ENCODE data around the gene HOPX. TPM values are rescaled to one million over a fixed set of nuclear protein-coding genes. Genes with fewer than 3 reads are reported as not detected.
"Not testable (repeated sequence)": the region's sequence is repeated elsewhere in the genome, so short reads cannot be mapped to it uniquely, and the experiment has no call there.

Gene HOPX
- total RNA-seq, 1 donor from 2014 or later: 0.96 TPM

DNA sequence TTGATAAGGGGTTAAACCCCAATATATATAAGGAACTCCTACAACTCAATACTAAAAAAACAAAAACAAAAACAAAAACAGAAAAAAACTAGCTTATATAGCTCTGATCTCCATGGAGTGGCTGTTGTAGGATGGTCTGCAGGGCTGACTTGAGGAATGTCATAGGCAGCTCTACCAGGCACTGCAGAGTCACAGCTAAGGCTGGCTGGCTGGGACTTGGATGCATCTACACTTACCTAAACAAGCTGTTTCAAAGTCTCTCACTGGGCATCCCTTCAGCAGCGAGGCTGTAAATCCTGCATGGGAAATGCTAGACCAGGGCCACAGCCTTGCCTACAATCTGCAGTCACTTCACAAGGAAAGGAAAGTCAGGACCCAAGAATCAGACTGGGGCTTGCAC is 61.3 kb downstream of the HOPX start:
- Histone ChIP-seq H3K4me3 (ENCODE audit: low read depth, low read length) (no peak overlapping the region), H3K27me3 (ENCODE audit: control insufficient read depth, insufficient read depth, low read length) (no peaks in the 10 kb centered on the region), H3K36me3 (ENCODE audit: control insufficient read depth, insufficient read depth, low read length) (no peaks in the 10 kb centered on the region)
- TF ChIP-seq, protein P1, sequence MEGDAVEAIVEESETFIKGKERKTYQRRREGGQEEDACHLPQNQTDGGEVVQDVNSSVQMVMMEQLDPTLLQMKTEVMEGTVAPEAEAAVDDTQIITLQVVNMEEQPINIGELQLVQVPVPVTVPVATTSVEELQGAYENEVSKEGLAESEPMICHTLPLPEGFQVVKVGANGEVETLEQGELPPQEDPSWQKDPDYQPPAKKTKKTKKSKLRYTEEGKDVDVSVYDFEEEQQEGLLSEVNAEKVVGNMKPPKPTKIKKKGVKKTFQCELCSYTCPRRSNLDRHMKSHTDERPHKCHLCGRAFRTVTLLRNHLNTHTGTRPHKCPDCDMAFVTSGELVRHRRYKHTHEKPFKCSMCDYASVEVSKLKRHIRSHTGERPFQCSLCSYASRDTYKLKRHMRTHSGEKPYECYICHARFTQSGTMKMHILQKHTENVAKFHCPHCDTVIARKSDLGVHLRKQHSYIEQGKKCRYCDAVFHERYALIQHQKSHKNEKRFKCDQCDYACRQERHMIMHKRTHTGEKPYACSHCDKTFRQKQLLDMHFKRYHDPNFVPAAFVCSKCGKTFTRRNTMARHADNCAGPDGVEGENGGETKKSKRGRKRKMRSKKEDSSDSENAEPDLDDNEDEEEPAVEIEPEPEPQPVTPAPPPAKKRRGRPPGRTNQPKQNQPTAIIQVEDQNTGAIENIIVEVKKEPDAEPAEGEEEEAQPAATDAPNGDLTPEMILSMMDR (IDR thresholded peaks at IDR 0.05; ENCODE audit: insufficient read depth, low read length, poor library complexity, severe bottlenecking): no peak
- DNase-seq (ENCODE audit: low read depth): no peak

DNA sequence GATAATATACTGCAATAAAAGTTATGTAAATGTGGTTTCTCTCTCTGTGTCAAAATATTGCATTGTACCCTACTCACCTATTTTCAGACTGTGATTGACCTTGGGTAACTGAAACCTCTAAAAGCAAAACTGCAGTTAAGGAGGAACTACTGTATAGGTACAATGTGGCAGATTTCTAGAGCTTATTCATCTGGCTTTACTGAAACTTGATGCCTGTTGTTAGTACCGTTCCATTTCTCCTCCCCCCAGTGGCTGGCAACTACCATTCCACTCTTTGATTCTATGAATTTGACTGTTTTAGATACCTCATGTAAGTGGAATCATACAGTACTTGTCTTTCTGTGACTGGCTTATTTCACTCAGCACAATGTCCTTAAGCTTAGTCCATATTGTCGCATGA is 61.9 kb downstream of the HOPX start:
- DNase-seq (ENCODE audit: low read depth): no peak

DNA sequence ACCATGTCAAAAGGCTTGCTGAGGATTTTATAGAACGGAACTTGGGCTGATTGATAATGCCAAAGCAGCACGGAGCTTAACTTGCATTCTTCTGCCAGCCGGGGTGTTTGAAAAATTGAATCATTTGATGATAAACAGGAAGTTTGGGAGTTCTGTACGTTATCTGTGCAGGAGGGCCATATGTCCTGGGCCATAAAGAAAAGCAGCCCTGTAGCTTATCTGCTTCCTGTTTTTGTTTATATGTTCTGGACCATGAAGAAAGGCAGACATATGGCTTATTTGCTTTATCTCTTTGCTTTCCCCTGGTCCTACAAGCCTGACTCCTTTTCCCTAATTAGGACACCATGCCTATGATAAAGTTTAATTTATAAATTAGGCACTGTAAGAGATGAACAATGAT is 62.4 kb downstream of the HOPX start:
- H3K4me3 ChIP-seq (ENCODE audit: low read depth, low read length): no peak overlapping the region
- no peaks in the 10 kb centered on the region for H3K27me3 ChIP-seq (ENCODE audit: control insufficient read depth, insufficient read depth, low read length)
- no peak for DNase-seq (ENCODE audit: low read depth)
- no peaks in the 10 kb centered on the region for H3K36me3 ChIP-seq (ENCODE audit: control insufficient read depth, insufficient read depth, low read length)
- TF ChIP-seq, protein P1 (IDR thresholded peaks at IDR 0.05; ENCODE audit: insufficient read depth, low read length, poor library complexity, severe bottlenecking): no peak

More for the DNA sequence above, 61.9 kb downstream of the HOPX start:
- no peaks in the 10 kb centered on the region for H3K27me3 ChIP-seq (ENCODE audit: control insufficient read depth, insufficient read depth, low read length)
- no peaks in the 10 kb centered on the region for H3K36me3 ChIP-seq (ENCODE audit: control insufficient read depth, insufficient read depth, low read length)
- TF ChIP-seq, protein P1 (IDR thresholded peaks at IDR 0.05; ENCODE audit: insufficient read depth, low read length, poor library complexity, severe bottlenecking): no peak
- H3K4me3 ChIP-seq (ENCODE audit: low read depth, low read length): no peak overlapping the region

DNA sequence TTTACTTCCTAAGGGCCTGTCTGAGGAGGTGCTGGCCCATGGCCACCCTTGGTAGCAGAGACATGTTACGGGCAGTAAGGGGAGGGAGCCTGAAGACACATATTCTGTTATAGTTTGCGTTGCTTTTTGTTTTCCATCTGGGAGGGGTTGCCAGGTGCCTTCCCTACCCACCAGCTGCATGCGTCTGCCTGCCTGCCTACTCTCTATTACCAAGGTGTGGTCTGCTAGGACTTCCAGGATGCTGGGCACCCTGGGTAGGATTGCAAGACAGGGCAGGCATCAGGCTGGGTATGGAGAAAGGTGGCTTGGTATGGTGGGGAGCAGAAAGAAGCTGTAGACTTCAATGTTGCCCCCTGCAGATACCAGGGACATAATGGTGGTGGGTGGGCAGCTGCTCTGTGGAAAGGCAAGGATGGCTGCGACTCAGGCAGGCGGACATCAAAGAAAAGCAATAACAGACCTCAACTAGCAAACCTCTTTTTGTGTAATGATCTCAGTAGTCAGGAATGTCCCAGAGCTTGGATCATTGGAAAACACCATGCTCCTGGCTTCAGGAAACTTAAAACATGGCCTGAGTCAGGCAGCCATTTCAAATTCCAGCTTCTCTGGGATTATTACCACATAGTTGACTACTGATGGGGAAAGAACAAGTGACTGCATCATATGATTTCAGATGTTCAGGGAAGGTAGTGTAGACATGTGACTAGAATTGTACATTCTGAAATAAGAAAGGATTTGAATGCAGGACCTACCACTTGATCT is 67.8 kb downstream of the HOPX start:
- peak; percentile 91 for DNase-seq (ENCODE audit: low read depth)
- Histone ChIP-seq H3K4me3 (ENCODE audit: low read depth, low read length) (no peak overlapping the region), H3K36me3 (ENCODE audit: control insufficient read depth, insufficient read depth, low read length) (no peaks in the 10 kb centered on the region), H3K27me3 (ENCODE audit: control insufficient read depth, insufficient read depth, low read length) (no peaks in the 10 kb centered on the region)
- TF ChIP-seq, protein P1 (IDR thresholded peaks at IDR 0.05; ENCODE audit: insufficient read depth, low read length, poor library complexity, severe bottlenecking): no peak

DNA sequence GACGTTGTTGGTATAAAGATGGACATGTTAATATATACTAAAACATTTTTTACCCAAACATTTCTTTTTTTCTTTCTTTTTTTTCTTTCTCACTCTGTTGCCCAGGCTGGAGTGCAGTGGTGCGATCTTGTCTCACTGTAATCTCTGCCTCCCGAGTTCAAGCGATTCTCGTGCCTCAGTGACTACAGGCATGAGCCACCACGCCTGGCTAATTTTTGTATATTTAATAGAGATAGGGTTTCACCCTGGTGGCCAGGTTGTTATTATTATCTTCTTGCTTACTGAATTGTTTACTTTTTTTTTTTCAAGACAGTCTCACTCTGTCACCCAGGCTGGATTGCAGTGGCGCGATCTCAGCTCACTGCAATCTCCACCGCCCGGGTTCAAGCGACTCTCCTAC is 68.8 kb downstream of the HOPX start:
- DNase-seq (ENCODE audit: low read depth): no peak
- no peaks in the 10 kb centered on the region for H3K36me3 ChIP-seq (ENCODE audit: control insufficient read depth, insufficient read depth, low read length)
- TF ChIP-seq, protein P1 (IDR thresholded peaks at IDR 0.05; ENCODE audit: insufficient read depth, low read length, poor library complexity, severe bottlenecking): no peak
- H3K4me3 ChIP-seq (ENCODE audit: low read depth, low read length): no peak overlapping the region
- no peaks in the 10 kb centered on the region for H3K27me3 ChIP-seq (ENCODE audit: control insufficient read depth, insufficient read depth, low read length)

DNA sequence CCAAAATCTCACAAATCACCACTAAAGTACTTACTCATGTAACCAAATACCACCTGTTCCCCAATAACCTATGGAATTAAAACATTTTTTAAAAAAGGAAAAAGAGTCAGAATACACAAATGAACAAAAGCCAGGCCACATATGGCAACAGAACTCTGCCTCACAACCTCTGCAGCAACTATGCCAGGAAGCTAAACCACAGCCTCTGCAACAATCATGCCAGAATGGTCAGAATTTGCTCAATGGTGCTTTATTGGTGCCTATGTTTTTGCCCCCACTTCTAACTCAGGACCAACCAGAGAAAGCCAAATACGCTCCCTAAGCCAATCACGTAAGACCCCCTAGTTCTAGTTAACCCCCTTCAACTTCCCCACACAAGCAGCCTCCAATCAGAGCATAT is 69.6 kb downstream of the HOPX start:
- H3K36me3 ChIP-seq (ENCODE audit: control insufficient read depth, insufficient read depth, low read length): no peaks in the 10 kb centered on the region
- H3K4me3 ChIP-seq (ENCODE audit: low read depth, low read length): no peak overlapping the region
- TF ChIP-seq, protein P1 (IDR thresholded peaks at IDR 0.05; ENCODE audit: insufficient read depth, low read length, poor library complexity, severe bottlenecking): no peak
- H3K27me3 ChIP-seq (ENCODE audit: control insufficient read depth, insufficient read depth, low read length): no peaks in the 10 kb centered on the region
- DNase-seq (ENCODE audit: low read depth): no peak

DNA sequence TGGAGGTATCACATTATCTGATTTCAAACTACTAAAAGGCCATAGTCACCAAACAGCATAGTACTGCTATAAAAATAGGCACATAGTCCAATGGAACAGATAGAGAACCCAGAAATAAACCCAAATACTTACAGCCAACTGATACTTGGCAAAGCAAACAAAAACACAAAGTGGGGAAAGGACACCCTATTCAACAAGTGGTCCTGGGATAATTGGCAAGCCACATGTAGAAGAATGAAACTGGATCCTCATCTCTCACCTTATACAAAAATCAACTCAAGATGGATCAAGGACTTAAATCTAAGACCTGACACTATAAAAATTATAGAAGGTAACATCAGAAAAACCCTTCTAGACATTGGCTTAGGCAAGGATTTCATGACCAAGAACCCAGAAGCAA is 70.9 kb downstream of the HOPX start:
- DNase-seq (ENCODE audit: low read depth): not testable (repeated sequence)

More for the DNA sequence above, 70.9 kb downstream of the HOPX start:
- not testable (repeated sequence) for H3K36me3 ChIP-seq (ENCODE audit: control insufficient read depth, insufficient read depth, low read length); H3K4me3 ChIP-seq (ENCODE audit: low read depth, low read length); H3K27me3 ChIP-seq (ENCODE audit: control insufficient read depth, insufficient read depth, low read length)

All from kidney epithelial cell (primary cell).